Measurements from ENCODE around the gene NOP16. TPM values are rescaled to one million over a fixed set of nuclear protein-coding genes. Genes with fewer than 3 reads are reported as not detected.

Gene NOP16
- total RNA-seq, 1 experiment from 2014 or later, result 103 TPM

- Histone ChIP-seq H3K4me1 (ENCODE audit: insufficient read depth, low read length) (no peaks in the 10 kb centered on the region), H3K4me2 (ENCODE audit: low read length) (no peak overlapping the region), H3K79me2 (ENCODE audit: low read length) (no peaks in the 10 kb centered on the region), H3K27me3 (ENCODE audit: low read length) (no peaks in the 10 kb centered on the region), H3K4me3 (ENCODE audit: low read length) (no peak overlapping the region), H4K20me1 (ENCODE audit: low read length) (no peaks in the 10 kb centered on the region), H3K9me2 (replicated peaks; ENCODE audit: low read length) (no peaks in the 10 kb centered on the region), H3K27ac (ENCODE audit: low read length) (no peak overlapping the region), H3K36me3 (ENCODE audit: low read depth, low read length) (peaks cover 6% of the 10 kb centered on the region), H3K9ac (ENCODE audit: low read length) (no peak overlapping the region), H3F3A (ENCODE audit: low read length, unreplicated experiment) (no peaks in the 10 kb centered on the region), H2AFZ (ENCODE audit: low read length) (no peak overlapping the region), H3K9me3 (ENCODE audit: low read length) (no peaks in the 10 kb centered on the region)
- no peak for DNase-seq
- ATAC-seq, result no peak
- TF ChIP-seq EZH2 (IDR thresholded peaks at IDR 0.05; ENCODE audit: low read length, unreplicated experiment) (no peak), EZH2phosphoT487 (IDR thresholded peaks at IDR 0.05; ENCODE audit: borderline replicate concordance, low read length) (no peak), CTCF (conservative IDR thresholded peaks at IDR 0.05; ENCODE audit: low read depth, low read length) (no peak)
- intact Hi-C loops (cut with micrococcal nuclease), result no loop called here
- POLR2A ChIA-PET (ENCODE audit: unreplicated experiment), result no interaction called here
- CTCF ChIA-PET, result no interaction called here
- no TSS peak for BruUV-seq (replicated peaks)
Observed at GRCh38 chr5:176337913-176338312, 50.5 kb downstream of the NOP16 start.

GRCh38 chr5:176334031-176334770 lies 54.2 kb downstream of the NOP16 start:
- ChIA-PET POLR2A (ENCODE audit: unreplicated experiment) (no interaction called here), CTCF (no interaction called here)
- Histone ChIP-seq H3K9me3 (ENCODE audit: low read length) (no peaks in the 10 kb centered on the region), H3K27me3 (ENCODE audit: low read length) (no peaks in the 10 kb centered on the region), H3F3A (ENCODE audit: low read length, unreplicated experiment) (no peaks in the 10 kb centered on the region), H3K4me2 (ENCODE audit: low read length) (no peak overlapping the region), H3K27ac (ENCODE audit: low read length) (no peak overlapping the region), H3K4me3 (ENCODE audit: low read length) (no peak overlapping the region), H4K20me1 (ENCODE audit: low read length) (no peaks in the 10 kb centered on the region), H3K9me2 (replicated peaks; ENCODE audit: low read length) (no peaks in the 10 kb centered on the region), H3K79me2 (ENCODE audit: low read length) (no peaks in the 10 kb centered on the region), H2AFZ (ENCODE audit: low read length) (no peak overlapping the region), H3K9ac (ENCODE audit: low read length) (no peak overlapping the region), H3K4me1 (ENCODE audit: insufficient read depth, low read length) (no peaks in the 10 kb centered on the region), H3K36me3 (ENCODE audit: low read depth, low read length) (peaks cover 6% of the 10 kb centered on the region)
- ATAC-seq, result no peak
- BruUV-seq (replicated peaks), result no TSS peak
- intact Hi-C loops (cut with micrococcal nuclease), result no loop called here
- no peak for DNase-seq
- no peak for TF ChIP-seq EZH2phosphoT487 (IDR thresholded peaks at IDR 0.05; ENCODE audit: borderline replicate concordance, low read length)
- no peak for TF ChIP-seq CTCF (conservative IDR thresholded peaks at IDR 0.05; ENCODE audit: low read depth, low read length)
- TF ChIP-seq EZH2 (IDR thresholded peaks at IDR 0.05; ENCODE audit: low read length, unreplicated experiment), result no peak

Small RNA genes within 50 kb of the gene (microRNA-seq; reads per million reads assigned to microRNA genes)
- not detected for gene MIR1271 (ENCODE audit: unreplicated experiment)

Other genes with a start within 250 kb of the NOP16 start
- gene SIMC1, start 150.2 kb downstream of the NOP16 start, total RNA-seq (2014; rRNA removed), result 7.5 and 15.4 TPM in 2 replicates
- 69.5 and 81.1 TPM in 2 replicates for gene KIAA1191, start 26.8 kb downstream of the NOP16 start, total RNA-seq (2014; rRNA removed)
- 0.15 and 2.6 TPM in 2 replicates for gene ARL10, start 23.1 kb downstream of the NOP16 start, total RNA-seq (2014; rRNA removed)
- 164 and 174 TPM in 2 replicates for gene HIGD2A, start 153 bp upstream of the NOP16 start, total RNA-seq (2014; rRNA removed)
- 354 and 460 TPM in 2 replicates for gene CLTB, start 27.9 kb upstream of the NOP16 start, total RNA-seq (2014; rRNA removed)
- 51.4 TPM in 2 replicates for gene FAF2, start 59.8 kb upstream of the NOP16 start, total RNA-seq (2014; rRNA removed)
- gene RNF44, start 148.8 kb upstream of the NOP16 start, total RNA-seq (2014; rRNA removed), result 19.2 and 28.3 TPM in 2 replicates
- gene CDHR2, start 160.7 kb upstream of the NOP16 start, total RNA-seq (2014; rRNA removed), result 0.07 TPM in 1 of 2 replicates, not detected in the other
- gene GPRIN1, start 221.6 kb upstream of the NOP16 start, total RNA-seq (2014; rRNA removed), result 18.7 and 19.9 TPM in 2 replicates
- 2.1 and 8.6 TPM in 2 replicates for gene SNCB, start 241.9 kb upstream of the NOP16 start, total RNA-seq (2014; rRNA removed)
- gene EIF4E1B, start 242.1 kb upstream of the NOP16 start, total RNA-seq (2014; rRNA removed), result not detected in 2 replicates

Data from PC-3 (cell line).